T-cell (primary cell): ENCODE results near the gene KIAA0513. TPM values are rescaled to one million over a fixed set of nuclear protein-coding genes. Genes with fewer than 3 reads are reported as not detected.

ENCODE experiments used
- ATAC-seq, 4 experiments: fragments of 200-7000 bp in 3 of 4; fragments of 150-1000 bp in 1 of 4; cut with Tn5 transposase; replicated peaks in 1 of 4; 1 replicate in 3 of 4; 2 replicates in 1 of 4; pipeline ENCODE4 v1.10.0; 2021; ENCODE audit warnings: moderate library complexity in 3 of 4, mild to moderate bottlenecking in 2 of 4, moderate number of reproducible peaks in 1 of 4
- CTCF ChIA-PET, 2 donors: fragments of 300-600 bp; sonication (Branson Sonifier 250); formaldehyde crosslinking; loops; one replicate each; lab custom pipeline; 2022; ENCODE audit warnings: antibody characterized with exemption in 2 of 2; lab: Charles Lee
- POLR2A ChIA-PET, 2 donors: fragments of 300-600 bp; sonication (Branson Sonifier 250); formaldehyde crosslinking; loops; one replicate each; lab custom pipeline; 2022; ENCODE audit warnings: antibody characterized with exemption in 2 of 2; lab: Charles Lee
- DNase-seq, 35 experiments: peaks; one replicate each; pipeline versions ENCODE4 v3.0.0 to v3.0.0-alpha.2; 2013 to 2023
- H3K27ac ChIP-seq: one replicate; pipeline ENCODE4 v1.5.1; 2013; ENCODE audit warnings: low read length
- H3K27me3 ChIP-seq, 2 experiments: replicated peaks in 1 of 2; 1 replicate in 1 of 2; 2 replicates in 1 of 2; pipeline versions ENCODE4 v1.6.1 to v1.7.0; 2013; ENCODE audit warnings: low read length in 1 of 2, mixed read lengths in 1 of 2; ENCODE audit not compliant: control insufficient read depth in 2 of 2, insufficient read depth in 2 of 2; ENCODE audit errors: extremely low read depth in 1 of 2
- H3K36me3 ChIP-seq, 2 donors: 1 replicate in 1 of 2; 2 replicates in 1 of 2; pipeline versions ENCODE4 v1.6.1 to v1.7.0; 2013; ENCODE audit warnings: low read length in 1 of 2; ENCODE audit not compliant: control insufficient read depth in 2 of 2, insufficient read depth in 1 of 2; ENCODE audit errors: extremely low read depth in 1 of 2
- H3K4me1 ChIP-seq, 2 experiments: 1 replicate in 1 of 2; 2 replicates in 1 of 2; pipeline versions ENCODE4 v1.6.1 to v1.7.0; 2013; ENCODE audit warnings: low read length in 2 of 2, mixed read lengths in 1 of 2; ENCODE audit not compliant: insufficient read depth in 2 of 2, control insufficient read depth in 1 of 2; ENCODE audit errors: extremely low read depth in 1 of 2
- H3K4me3 ChIP-seq, 2 donors: 1 replicate in 1 of 2; 2 replicates in 1 of 2; pipeline versions ENCODE4 v1.5.1 to v1.7.0; 2013; ENCODE audit warnings: mild to moderate bottlenecking in 2 of 2, low read length in 1 of 2, moderate library complexity in 1 of 2; ENCODE audit not compliant: control insufficient read depth in 1 of 2; ENCODE audit errors: extremely low read depth in 1 of 2
- H3K9me3 ChIP-seq: 2 replicates; pipeline ENCODE4 v1.7.0; 2013
- H3K27ac Mint-ChIP-seq, 2 donors: one replicate each; pipeline ENCODE4 v1.8.0; 2020 to 2021; ENCODE audit warnings: mild to moderate bottlenecking in 2 of 2, mixed read lengths in 2 of 2
- H3K27me3 Mint-ChIP-seq, 2 donors: one replicate each; pipeline ENCODE4 v1.8.0; 2021 to 2022; ENCODE audit warnings: mixed read lengths in 2 of 2
- H3K36me3 Mint-ChIP-seq: one replicate; pipeline ENCODE4 v1.8.0; 2021; ENCODE audit warnings: mixed read lengths
- H3K4me1 Mint-ChIP-seq, 3 donors: one replicate each; pipeline ENCODE4 v1.8.0; 2020 to 2022; ENCODE audit warnings: mixed read lengths in 3 of 3, mild to moderate bottlenecking in 1 of 3
- H3K4me3 Mint-ChIP-seq, 3 donors: one replicate each; pipeline ENCODE4 v1.8.0; 2020 to 2022; ENCODE audit warnings: mild to moderate bottlenecking in 3 of 3, mixed read lengths in 3 of 3, moderate library complexity in 3 of 3
- H3K9me3 Mint-ChIP-seq, 3 donors: one replicate each; pipeline ENCODE4 v1.8.0; 2020 to 2022; ENCODE audit warnings: mixed read lengths in 3 of 3
- WGBS: methylation state at CpG from one replicate; pipeline ENCODE4 v1.1.5; 2013; ENCODE audit warnings: missing lambda C conversion rate; ENCODE audit not compliant: insufficient coverage; 5-methylcytosine and 5-hydroxymethylcytosine counted together
- total RNA-seq, 35 experiments: library from RNA in 6 of 35; stranded (reverse) in 6 of 35; fragments of 120-200 nt in 1 of 35; gene quantifications; one replicate each; pipeline versions ENCODE4 v1.2.1 to v1.2.4 and lab custom pipeline; 2013 to 2026

KIAA0513 gene
- total RNA-seq, 5 donors from 2014 or later (not counting 1 experiment from before 2014, with no cell fraction given): 9.2 to 19.7 (median 17.2) TPM

- Histone ChIP-seq H3K27me3 (no peaks in the 10 kb centered on the region), H3K4me3 (no peak overlapping the region), H3K9me3 (no peaks in the 10 kb centered on the region), H3K4me1 (peaks cover 17 to 31% of the 10 kb centered on the region in 2 experiments), H3K27ac (no peak overlapping the region), H3K36me3 (peaks cover 0 to 12% of the 10 kb centered on the region in 2 donors)
- POLR2A ChIA-PET: interaction anchor here in 1 of 2 donors (0.5 kb wide), 1 partner anchor 963 kb away, joined by 6 read pairs; no protein-coding TSS in a partner anchor
- H3K9me3 Mint-ChIP-seq: no peaks in the 10 kb centered on the region
- no peak overlapping the region for H3K27ac Mint-ChIP-seq
- ATAC-seq (no peak), DNase-seq (no peak)
- WGBS: 89% methylated on average over 27 of the region's 31 CpGs
- no peaks in the 10 kb centered on the region for H3K27me3 Mint-ChIP-seq
- H3K36me3 Mint-ChIP-seq: no peaks in the 10 kb centered on the region
- H3K4me3 Mint-ChIP-seq: no peak overlapping the region
- peaks cover 16 to 23% (median 19%) of the 10 kb centered on the region in 3 donors for H3K4me1 Mint-ChIP-seq
- CTCF ChIA-PET: no interaction called here
Observed at GRCh38 chr16:85088570-85089199, 61.1 kb downstream of the KIAA0513 start.

GRCh38 chr16:85089525-85089924 lies 61.9 kb downstream of the KIAA0513 start:
- Histone ChIP-seq H3K27me3 (peaks cover 0 to 3% of the 10 kb centered on the region in 2 experiments), H3K9me3 (no peaks in the 10 kb centered on the region), H3K27ac (no peak overlapping the region), H3K4me3 (no peak overlapping the region), H3K36me3 (peaks cover 0 to 12% of the 10 kb centered on the region in 2 donors), H3K4me1 (peaks cover 17 to 30% of the 10 kb centered on the region in 2 experiments)
- 93% methylated on average over 16 of the region's 16 CpGs for WGBS
- POLR2A ChIA-PET: interaction anchor here in 1 of 2 donors (0.5 kb wide), 1 partner anchor 964 kb away, joined by 6 read pairs; no protein-coding TSS in a partner anchor
- no peak overlapping the region for H3K27ac Mint-ChIP-seq
- H3K27me3 Mint-ChIP-seq: no peaks in the 10 kb centered on the region
- no peak overlapping the region for H3K4me3 Mint-ChIP-seq
- peaks cover 15 to 23% (median 18%) of the 10 kb centered on the region in 3 donors for H3K4me1 Mint-ChIP-seq
- DNase-seq (no peak), ATAC-seq (no peak)
- no peaks in the 10 kb centered on the region for H3K9me3 Mint-ChIP-seq
- no peaks in the 10 kb centered on the region for H3K36me3 Mint-ChIP-seq
- CTCF ChIA-PET: no interaction called here

GRCh38 chr16:85090181-85090580 lies 62.6 kb downstream of the KIAA0513 start:
- no peaks in the 10 kb centered on the region for H3K36me3 Mint-ChIP-seq
- no peaks in the 10 kb centered on the region for H3K9me3 Mint-ChIP-seq
- POLR2A ChIA-PET: interaction anchor here in 1 of 2 donors (0.5 kb wide), 1 partner anchor 78 kb away, joined by 7 read pairs; no protein-coding TSS in a partner anchor
- CTCF ChIA-PET: no interaction called here
- Histone ChIP-seq H3K4me1 (peaks cover 17 to 30% of the 10 kb centered on the region in 2 experiments), H3K9me3 (no peaks in the 10 kb centered on the region), H3K27me3 (peaks cover 0 to 9% of the 10 kb centered on the region in 2 experiments), H3K4me3 (no peak overlapping the region), H3K36me3 (peaks cover 0 to 12% of the 10 kb centered on the region in 2 donors), H3K27ac (no peak overlapping the region)
- ATAC-seq: no peak
- WGBS: 81% methylated on average over 6 of the region's 13 CpGs
- peak overlapping the region in 1 of 2 donors; percentile 80 for H3K27ac Mint-ChIP-seq
- H3K27me3 Mint-ChIP-seq: no peaks in the 10 kb centered on the region
- peaks cover 15 to 23% (median 18%) of the 10 kb centered on the region in 3 donors for H3K4me1 Mint-ChIP-seq
- no peak overlapping the region for H3K4me3 Mint-ChIP-seq
- no peak for DNase-seq

- H3K36me3 Mint-ChIP-seq: no peaks in the 10 kb centered on the region
- Histone ChIP-seq H3K4me3 (no peak overlapping the region), H3K9me3 (no peaks in the 10 kb centered on the region), H3K4me1 (peaks cover 17 to 30% of the 10 kb centered on the region in 2 experiments), H3K27ac (peak overlapping the region; percentile 28), H3K27me3 (peaks cover 0 to 15% of the 10 kb centered on the region in 2 experiments), H3K36me3 (peaks cover 0 to 12% of the 10 kb centered on the region in 2 donors)
- H3K27ac Mint-ChIP-seq: peak overlapping the region in 1 of 2 donors; percentile 80
- DNase-seq (peak in 3 of 35 experiments; percentile 13 to 35 (median 29)), ATAC-seq (peak in 1 of 4 experiments; percentile 72)
- ChIA-PET POLR2A (interaction anchor here in 1 of 2 donors (0.5 kb wide), 1 partner anchor 79 kb away, joined by 7 read pairs; no protein-coding TSS in a partner anchor), CTCF (interaction anchor here in 1 of 2 donors (0.6 kb wide), 1 partner anchor 350 kb away, joined by 9 read pairs; no protein-coding TSS in a partner anchor)
- H3K27me3 Mint-ChIP-seq: no peaks in the 10 kb centered on the region
- peaks cover 15 to 23% (median 18%) of the 10 kb centered on the region in 3 donors for H3K4me1 Mint-ChIP-seq
- peak overlapping the region in 1 of 3 donors; percentile 19 for H3K4me3 Mint-ChIP-seq
- H3K9me3 Mint-ChIP-seq: no peaks in the 10 kb centered on the region
- WGBS: 59% methylated on average over 5 of the region's 8 CpGs
Observed at GRCh38 chr16:85090873-85091521, 63.4 kb downstream of the KIAA0513 start.

GRCh38 chr16:85091522-85091910 lies 63.9 kb downstream of the KIAA0513 start:
- Mint-ChIP-seq H3K4me3 (peak overlapping the region in 1 of 3 donors; percentile 19), H3K9me3 (no peaks in the 10 kb centered on the region), H3K27me3 (no peaks in the 10 kb centered on the region), H3K4me1 (peaks cover 14 to 23% (median 17%) of the 10 kb centered on the region in 3 donors), H3K27ac (peak overlapping the region in 1 of 2 donors; percentile 80), H3K36me3 (no peaks in the 10 kb centered on the region)
- ChIA-PET CTCF (interaction anchor here (0.6 to 0.7 kb wide), 2 partner anchors 94 to 351 kb away, joined by 4 to 9 read pairs; no protein-coding TSS in a partner anchor), POLR2A (no interaction called here)
- peak in 3 of 35 experiments; percentile 13 to 32 (median 25) for DNase-seq
- no peaks in the 10 kb centered on the region for H3K9me3 ChIP-seq
- H3K27me3 ChIP-seq: peaks cover 0 to 19% of the 10 kb centered on the region in 2 experiments
- peak overlapping the region; percentile 28 for H3K27ac ChIP-seq
- ATAC-seq: peak in 1 of 4 experiments; percentile 60
- H3K4me3 ChIP-seq: no peak overlapping the region
- WGBS: 62% methylated on average over 5 of the region's 7 CpGs
- H3K4me1 ChIP-seq: peaks cover 17 to 26% of the 10 kb centered on the region in 2 experiments
- H3K36me3 ChIP-seq: peaks cover 0 to 12% of the 10 kb centered on the region in 2 donors

GRCh38 chr16:85092309-85092708 lies 64.7 kb downstream of the KIAA0513 start:
- 74% methylated on average over 8 of the region's 9 CpGs for WGBS
- no peak overlapping the region for H3K27ac Mint-ChIP-seq
- no peaks in the 10 kb centered on the region for H3K9me3 ChIP-seq
- H3K36me3 ChIP-seq: peaks cover 0 to 12% of the 10 kb centered on the region in 2 donors
- H3K27ac ChIP-seq: no peak overlapping the region
- H3K4me1 ChIP-seq: peaks cover 17 to 19% of the 10 kb centered on the region in 2 experiments
- CTCF ChIA-PET: interaction anchor here in 1 of 2 donors (0.7 kb wide), 1 partner anchor 95 kb away, joined by 4 read pairs; no protein-coding TSS in a partner anchor
- H3K4me3 ChIP-seq: no peak overlapping the region
- H3K4me3 Mint-ChIP-seq: no peak overlapping the region
- ATAC-seq: no peak
- peaks cover 0 to 27% of the 10 kb centered on the region in 2 experiments for H3K27me3 ChIP-seq
- no peak for DNase-seq
- no peaks in the 10 kb centered on the region for H3K36me3 Mint-ChIP-seq
- H3K9me3 Mint-ChIP-seq: no peaks in the 10 kb centered on the region
- H3K27me3 Mint-ChIP-seq: no peaks in the 10 kb centered on the region
- H3K4me1 Mint-ChIP-seq: peaks cover 8 to 19% (median 12%) of the 10 kb centered on the region in 3 donors
- POLR2A ChIA-PET: no interaction called here
